Left kidney (tissue), 2 donors: ENCODE results near the gene FBP2. TPM values are rescaled to one million over a fixed set of nuclear protein-coding genes. Genes with fewer than 3 reads are reported as not detected.
"Not testable (repeated sequence)": the region's sequence is repeated elsewhere in the genome, so short reads cannot be mapped to it uniquely, and the experiment has no call there.

Source experiments
- DNase-seq: peaks from one replicate; pipeline ENCODE4 v3.0.0-alpha.2; 2013
- polyA plus RNA-seq: library from polyadenylated mRNA; unstranded; fragments of 120-200 nt; gene quantifications from one replicate; pipeline ENCODE4 v1.2.1, GENCODE V29; 2013; ENCODE audit not compliant: insufficient read length

FBP2 gene
- polyA plus RNA-seq, 1 donor: 0.10 TPM

GRCh38 chr9:94606646-94607422 lies 13.2 kb upstream of the FBP2 start:
- no peak for DNase-seq

DNA sequence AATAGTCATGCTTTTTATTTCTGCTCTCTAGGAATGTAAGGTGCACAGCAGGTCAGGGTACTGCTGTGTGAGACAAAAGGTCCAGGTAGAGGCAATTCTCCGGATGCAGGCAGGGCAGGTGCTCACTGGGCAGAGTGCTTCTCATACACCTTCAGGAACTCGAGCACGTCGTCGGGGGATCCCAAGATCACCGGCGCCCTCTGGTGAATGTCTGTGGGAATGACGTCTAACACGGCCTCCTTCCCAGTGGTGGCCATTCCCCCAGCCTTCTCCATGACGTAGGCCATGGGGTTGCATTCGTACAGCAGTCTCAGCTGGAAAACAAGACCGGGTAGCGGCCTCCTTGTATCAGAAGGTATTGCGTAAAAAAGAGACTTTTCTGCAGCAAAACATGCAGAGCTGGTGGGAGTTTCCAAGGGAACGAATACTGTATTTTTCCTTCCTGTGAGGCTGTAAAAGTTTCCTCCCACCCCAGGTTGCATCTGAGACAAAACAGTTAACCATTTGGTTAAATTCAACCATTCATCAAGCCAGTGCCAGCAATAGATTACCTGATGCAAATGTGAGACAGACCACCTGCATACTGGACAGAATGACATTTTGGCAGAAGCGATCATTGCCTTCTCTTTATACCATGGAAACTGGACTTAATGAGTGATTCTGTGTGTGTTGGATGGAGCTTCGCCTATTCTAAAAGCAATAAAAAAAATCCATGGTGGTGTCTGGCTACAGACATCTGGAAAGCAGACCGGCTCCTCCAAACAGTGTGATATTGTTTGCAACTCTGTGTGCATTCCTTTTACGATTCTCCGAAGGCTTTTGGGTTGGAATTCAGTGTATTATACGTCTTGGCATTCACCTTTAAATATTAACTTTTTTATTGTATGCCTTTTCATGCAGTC lies 9.9 kb upstream of the FBP2 start:
- peak; percentile 69 for DNase-seq

- no peak for DNase-seq
Measured at GRCh38 chr9:94602666-94603065, 9.0 kb upstream of the FBP2 start.

DNA sequence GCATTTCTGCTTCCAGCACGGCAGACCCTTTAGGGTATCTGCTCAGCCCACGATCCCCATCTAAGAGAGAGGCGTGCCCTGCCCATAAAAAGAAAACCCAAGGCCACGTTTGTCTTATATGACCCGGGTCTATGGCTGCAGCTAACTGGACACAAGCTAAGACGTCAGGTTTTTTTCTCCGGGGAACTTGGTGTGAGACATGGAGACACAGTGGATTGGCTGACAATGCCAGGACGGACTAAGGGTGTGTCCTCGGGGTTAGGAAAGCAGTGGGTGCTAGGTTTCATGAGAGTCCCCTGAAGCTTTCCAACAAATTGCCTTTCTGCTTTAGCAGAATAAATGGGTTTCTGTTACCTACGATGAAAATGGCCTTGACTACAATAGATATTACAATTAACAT lies 7.1 kb upstream of the FBP2 start:
- no peak for DNase-seq

GRCh38 chr9:94600258-94600657 lies 6.6 kb upstream of the FBP2 start:
- no peak for DNase-seq

DNA sequence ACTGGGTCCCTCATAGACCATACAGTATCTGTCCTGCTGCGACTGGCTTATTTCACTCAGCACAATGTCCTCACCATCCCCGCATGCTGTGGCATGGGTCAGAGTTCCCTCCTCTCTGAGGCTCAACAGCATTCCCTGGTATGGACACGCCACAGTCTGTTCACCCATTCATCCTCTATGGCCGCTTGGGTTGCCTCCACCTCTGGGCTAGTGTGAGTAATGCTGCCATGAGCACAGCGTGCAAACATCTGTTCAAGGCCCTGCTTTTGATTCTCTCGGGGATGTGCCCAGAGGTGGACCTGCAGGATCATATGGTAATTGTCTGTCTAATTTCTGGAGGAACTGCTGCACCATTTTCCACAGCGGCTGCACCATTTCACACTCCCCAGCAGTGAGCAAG lies 5.5 kb upstream of the FBP2 start:
- no peak for DNase-seq

DNA sequence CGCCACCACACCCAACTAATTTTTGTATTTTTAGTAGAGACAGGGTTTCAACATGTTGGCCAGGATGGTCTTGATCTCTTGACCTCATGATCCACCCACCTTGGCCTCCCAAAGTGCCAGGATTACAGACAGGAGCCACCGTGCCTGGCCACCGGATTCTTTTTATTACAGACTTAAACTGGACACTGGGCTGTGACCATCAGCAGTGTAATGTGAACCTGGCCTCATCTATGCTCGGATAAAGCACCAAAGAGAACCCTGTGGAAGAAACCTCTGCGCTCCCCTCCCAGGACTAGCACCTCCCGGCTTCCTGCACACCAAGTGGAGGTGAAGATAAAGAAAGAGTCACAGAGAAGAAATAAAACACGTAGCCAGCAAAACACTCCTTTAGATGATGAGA lies 941 bp downstream of the FBP2 start:
- not testable (repeated sequence) for DNase-seq

DNA sequence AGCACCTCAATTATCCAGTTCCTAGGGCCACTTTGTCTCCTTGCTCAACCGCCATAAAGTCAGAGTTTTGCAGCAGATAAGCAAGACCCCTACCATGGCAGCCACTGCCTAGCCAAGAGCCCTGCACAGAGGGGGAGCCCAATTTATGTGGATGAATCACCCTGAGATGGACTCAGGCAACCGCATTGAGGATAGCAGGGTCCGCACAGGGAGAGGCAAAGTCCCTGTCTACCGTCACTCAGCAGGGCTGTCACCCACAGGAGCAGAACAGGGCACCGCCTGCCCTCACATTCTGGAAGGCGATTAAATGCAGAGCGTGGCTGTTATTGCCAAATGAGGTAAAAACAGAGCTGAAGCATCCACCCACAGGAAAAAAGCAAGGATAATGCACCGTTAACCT lies 1.7 kb downstream of the FBP2 start:
- DNase-seq: no peak

DNA sequence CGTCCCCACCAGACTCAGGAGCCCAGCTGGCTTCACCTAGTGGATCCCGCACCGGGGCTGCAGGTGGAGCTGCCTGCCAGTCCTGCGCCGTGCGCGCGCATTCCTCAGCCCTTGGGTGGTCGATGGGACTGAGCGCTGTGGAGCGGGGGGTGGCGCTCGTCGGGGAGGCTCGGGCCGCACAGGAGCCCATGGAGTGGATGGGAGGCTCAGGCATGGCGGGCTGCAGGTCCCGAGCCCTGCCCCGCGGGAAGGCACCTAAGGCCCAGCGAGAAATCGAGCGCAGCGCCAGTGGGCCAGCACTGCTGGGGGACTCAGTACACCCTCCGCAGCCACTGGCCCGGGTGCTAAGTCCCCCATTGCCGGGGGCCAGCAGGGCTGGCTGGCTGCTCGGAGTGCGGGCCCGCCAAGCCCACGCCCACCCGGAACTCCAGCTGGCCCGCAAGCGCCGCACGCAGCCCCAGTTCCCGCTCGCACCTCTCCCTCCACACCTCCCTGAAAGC lies 2.5 kb downstream of the FBP2 start:
- DNase-seq: not testable (repeated sequence)

DNA sequence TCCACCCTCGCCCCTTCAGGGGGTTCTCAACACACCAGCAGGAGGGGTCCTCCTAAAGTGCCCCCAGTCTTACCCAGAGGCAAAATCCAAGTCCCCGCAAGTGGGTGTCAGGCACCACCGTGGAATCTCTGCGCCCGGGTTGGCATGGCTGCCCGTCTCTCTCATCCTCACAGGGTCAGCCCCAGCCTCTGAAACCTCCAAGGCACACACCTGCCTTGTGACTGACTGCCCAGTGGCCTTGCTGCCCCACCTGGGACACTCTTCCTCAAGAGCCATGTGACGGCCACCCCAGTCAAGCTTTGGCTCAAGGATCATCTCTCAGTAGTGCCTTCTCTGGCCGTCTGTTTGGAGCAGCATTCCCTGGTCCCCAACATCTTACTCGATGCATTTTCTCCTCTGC lies 4.9 kb downstream of the FBP2 start:
- DNase-seq: no peak

DNA sequence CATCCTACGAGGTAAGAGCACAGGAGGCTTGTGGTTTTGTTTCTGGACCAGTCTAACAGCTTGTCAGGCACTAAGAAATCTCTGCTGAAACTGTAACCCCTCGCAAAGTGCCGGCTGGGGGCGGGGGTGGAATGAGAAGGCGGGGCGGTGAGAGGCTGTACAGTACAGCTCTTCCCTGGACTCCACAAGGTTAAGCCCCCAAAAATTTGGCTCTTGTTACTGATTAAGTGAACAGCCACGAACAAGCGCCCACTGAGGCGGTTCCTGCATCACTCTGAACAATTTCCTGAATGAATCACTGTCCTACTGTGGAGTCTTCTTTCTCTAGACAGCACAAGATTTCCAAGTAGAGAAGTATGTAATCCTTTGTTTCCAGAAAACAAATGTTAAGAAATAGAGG lies 6.8 kb downstream of the FBP2 start:
- DNase-seq: no peak

GRCh38 chr9:94586316-94586715 lies 7.3 kb downstream of the FBP2 start:
- no peak for DNase-seq

DNA sequence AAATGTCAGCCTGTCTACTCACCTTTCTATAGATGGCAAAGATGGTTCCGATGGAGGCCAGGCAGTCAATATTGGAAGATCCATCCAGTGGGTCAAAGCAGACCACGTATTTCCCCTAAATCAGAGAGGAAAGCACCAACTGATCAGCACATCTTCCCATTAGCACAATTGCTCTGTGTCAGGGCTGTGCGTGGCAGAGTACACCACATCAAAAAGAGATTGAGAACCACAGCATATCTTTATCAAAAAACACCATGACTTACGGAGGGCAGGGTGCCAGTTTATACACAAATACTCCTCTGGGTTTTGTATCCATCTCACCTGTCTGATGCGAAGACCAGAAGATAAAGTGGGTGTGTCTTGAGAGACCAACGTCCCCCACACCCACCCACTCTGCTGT lies 9.1 kb downstream of the FBP2 start:
- DNase-seq: no peak

DNA sequence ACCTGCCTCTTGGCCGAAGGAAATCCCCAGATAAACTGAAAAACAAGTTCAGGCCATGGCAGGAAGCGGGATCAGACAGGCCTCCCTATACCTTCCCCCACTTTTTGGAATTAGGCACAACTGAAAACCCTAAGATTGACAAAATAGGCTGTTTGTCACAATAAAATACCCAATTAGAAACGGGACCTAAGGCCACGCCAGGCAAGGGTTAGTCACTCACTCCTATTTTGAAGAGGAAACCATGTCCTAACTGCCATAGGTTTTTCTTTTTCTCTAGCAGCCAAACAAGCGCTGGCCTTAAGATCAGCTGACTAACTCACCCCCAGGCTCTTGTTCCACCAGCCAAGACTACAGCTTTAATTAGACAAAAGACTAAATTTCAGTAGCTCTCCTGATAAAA lies 11.9 kb downstream of the FBP2 start:
- DNase-seq: no peak

GRCh38 chr9:94577571-94577970 lies 16.1 kb downstream of the FBP2 start:
- no peak for DNase-seq

GRCh38 chr9:94577036-94577435 lies 16.6 kb downstream of the FBP2 start:
- DNase-seq: no peak

GRCh38 chr9:94576131-94576530 lies 17.5 kb downstream of the FBP2 start:
- no peak for DNase-seq

DNA sequence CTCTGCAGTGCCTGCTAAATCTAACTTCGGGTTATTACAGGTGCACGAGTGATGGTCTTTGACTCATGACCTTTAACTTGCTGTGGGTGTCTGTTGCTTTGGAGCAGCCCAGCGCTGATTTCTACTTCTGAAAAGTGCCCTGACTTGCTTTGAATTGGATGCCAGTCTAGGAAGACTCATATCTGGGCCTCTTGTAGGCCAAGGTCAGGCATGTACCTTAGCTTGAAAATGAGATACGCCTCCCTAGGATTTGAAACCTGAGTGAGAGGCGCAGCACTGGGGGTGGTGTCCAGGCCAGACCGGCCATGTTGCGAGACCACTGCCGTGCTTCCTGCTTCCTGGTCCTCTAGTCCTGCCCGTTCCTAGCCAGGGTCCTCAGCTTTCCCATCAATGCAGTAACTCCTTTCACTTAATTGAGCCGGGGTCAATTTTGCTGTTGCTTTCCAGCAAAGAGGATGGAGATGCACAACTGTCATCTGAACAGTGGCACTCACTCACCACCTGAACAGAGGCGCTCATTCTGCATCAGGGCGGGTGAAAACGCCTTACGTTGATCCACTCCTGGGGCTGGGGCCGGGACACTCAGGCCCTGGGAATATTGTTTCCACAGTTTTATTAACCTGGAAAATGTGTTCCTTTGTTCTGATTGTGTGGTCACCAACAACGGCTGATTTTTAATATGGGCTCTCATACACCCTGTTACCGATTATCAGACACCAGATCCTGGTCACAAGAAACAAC lies 24.5 kb downstream of the FBP2 start:
- no peak for DNase-seq

DNA sequence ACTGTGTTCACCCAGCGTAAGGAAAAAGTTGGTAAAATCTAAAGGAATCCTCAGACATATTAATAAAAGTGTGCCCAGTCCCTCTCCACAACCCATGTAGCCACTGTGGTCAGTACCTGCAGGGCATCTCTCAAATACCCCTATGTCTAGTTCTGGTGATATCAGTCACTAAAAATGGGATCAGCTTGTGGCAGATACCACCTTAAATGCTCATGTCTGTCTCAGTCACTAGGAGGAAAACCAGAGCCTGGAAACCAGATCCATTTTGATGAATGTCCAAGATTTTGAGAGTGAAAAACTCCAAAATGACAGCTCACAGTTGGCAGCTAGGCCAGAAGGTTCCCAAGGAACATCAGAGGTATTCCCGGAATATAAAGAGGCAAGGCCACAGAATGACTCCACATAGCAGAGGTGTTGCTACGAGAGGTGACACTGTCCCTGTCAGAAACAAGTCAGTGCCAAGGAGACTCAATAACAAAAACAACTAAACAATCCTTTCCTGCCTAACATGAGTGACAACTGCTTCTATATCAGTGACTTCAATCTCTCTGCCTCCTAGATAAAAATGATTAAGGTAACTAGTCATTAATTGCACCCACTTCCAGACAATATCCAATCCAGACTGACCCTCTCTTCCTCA lies 25.3 kb downstream of the FBP2 start:
- no peak for DNase-seq

GRCh38 chr9:94567271-94567670 lies 26.4 kb downstream of the FBP2 start:
- DNase-seq: no peak

GRCh38 chr9:94566550-94566949 lies 27.1 kb downstream of the FBP2 start:
- no peak for DNase-seq

GRCh38 chr9:94564279-94564678 lies 29.3 kb downstream of the FBP2 start:
- DNase-seq: not testable (repeated sequence)
